Breast epithelium (tissue), 4 donors: ENCODE data around the gene HIBADH. TPM values are rescaled to one million over a fixed set of nuclear protein-coding genes. Genes with fewer than 3 reads are reported as not detected.

Experiments
- DNase-seq, 2 donors: peaks; one replicate each; pipeline ENCODE4 v3.0.0-alpha.2; 2019; ENCODE audit warnings: low spot score in 2 of 2
- H3K27ac ChIP-seq, 2 donors: fragments of 200-600 bp; sonication (generic) in 1 of 2; one replicate each; pipeline ENCODE4 v1.5.1; 2016 to 2019; ENCODE audit warnings: mild to moderate bottlenecking in 1 of 2
- H3K27me3 ChIP-seq, 2 donors: fragments of 200-600 bp; sonication (generic) in 1 of 2; one replicate each; pipeline versions ENCODE4 v1.5.1 to v1.6.0; 2017 to 2019; ENCODE audit warnings: control low read depth in 1 of 2, mild to moderate bottlenecking in 1 of 2
- H3K36me3 ChIP-seq: fragments of 200-600 bp; one replicate; pipeline ENCODE4 v1.5.1; 2019
- H3K4me1 ChIP-seq, 2 donors: fragments of 200-600 bp; sonication (generic); one replicate each; pipeline ENCODE4 v1.5.1; 2016 to 2019; ENCODE audit warnings: control low read depth in 1 of 2
- H3K4me3 ChIP-seq, 3 donors: fragments of 200-600 bp; sonication (generic); 1 replicate in 2 of 3; 2 replicates in 1 of 3; pipeline ENCODE4 v1.5.1; 2016 to 2019; ENCODE audit warnings: mild to moderate bottlenecking in 3 of 3, moderate library complexity in 2 of 3
- H3K9me3 ChIP-seq, 2 donors: fragments of 200-600 bp; sonication (generic) in 1 of 2; one replicate each; pipeline ENCODE4 v1.5.1; 2016 to 2019; ENCODE audit warnings: control low read depth in 1 of 2
- POLR2A ChIP-seq: fragments of 450-650 bp; IDR thresholded peaks from one replicate; pipeline ENCODE4 v1.6.1; 2016; ENCODE audit warnings: antibody characterized with exemption, mild to moderate bottlenecking, moderate library complexity
- POLR2AphosphoS5 ChIP-seq, 3 donors: sonication (generic); formaldehyde crosslinking; IDR thresholded peaks; one replicate each; pipeline ENCODE4 v1.6.1; 2017; ENCODE audit warnings: antibody characterized with exemption in 3 of 3
- intact Hi-C: fragments of 100-400 bp; cut with DNase I; formaldehyde crosslinking; loops from one replicate; pipeline ENCODE4 v1.15.1; 2023; ENCODE audit warnings: low total_unique reads
- total RNA-seq, 3 donors: library from RNA; depleted of rRNA; stranded (reverse); fragments of >200 nt; gene quantifications; one replicate each; pipeline ENCODE4 v1.1.0, GENCODE V29; 2016
- TF ChIP-seq, protein P1 (sequence below), 3 donors: fragments of 450-650 bp; IDR thresholded peaks; one replicate each; pipeline ENCODE4 v1.5.1; 2016 to 2017; ENCODE audit warnings: antibody characterized with exemption in 3 of 3, mild to moderate bottlenecking in 3 of 3, moderate library complexity in 3 of 3

Gene HIBADH
- total RNA-seq, 3 donors from 2014 or later: 50.5 to 80.1 (median 67.5) TPM

DNA sequence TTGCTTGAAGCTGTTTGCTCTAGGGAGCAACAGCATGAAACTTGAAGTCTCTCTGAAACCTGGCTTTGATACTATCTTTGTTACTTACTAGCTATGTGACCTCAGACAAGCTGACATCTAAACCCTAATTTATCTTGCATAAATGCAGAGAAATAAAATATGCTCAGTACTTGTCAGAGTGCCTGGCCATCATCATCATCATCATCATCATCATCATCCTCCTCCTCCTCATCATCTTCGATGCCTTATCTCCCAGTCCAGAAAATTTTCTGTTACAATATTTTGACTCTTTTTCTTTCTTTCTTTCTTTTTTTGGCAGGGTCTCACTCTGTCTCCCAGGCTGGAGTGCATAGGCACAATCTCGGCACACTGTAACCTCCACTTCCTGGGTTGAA is 42.5 kb upstream of the HIBADH start:
- no peak for TF ChIP-seq POLR2A
- TF ChIP-seq, protein P1, sequence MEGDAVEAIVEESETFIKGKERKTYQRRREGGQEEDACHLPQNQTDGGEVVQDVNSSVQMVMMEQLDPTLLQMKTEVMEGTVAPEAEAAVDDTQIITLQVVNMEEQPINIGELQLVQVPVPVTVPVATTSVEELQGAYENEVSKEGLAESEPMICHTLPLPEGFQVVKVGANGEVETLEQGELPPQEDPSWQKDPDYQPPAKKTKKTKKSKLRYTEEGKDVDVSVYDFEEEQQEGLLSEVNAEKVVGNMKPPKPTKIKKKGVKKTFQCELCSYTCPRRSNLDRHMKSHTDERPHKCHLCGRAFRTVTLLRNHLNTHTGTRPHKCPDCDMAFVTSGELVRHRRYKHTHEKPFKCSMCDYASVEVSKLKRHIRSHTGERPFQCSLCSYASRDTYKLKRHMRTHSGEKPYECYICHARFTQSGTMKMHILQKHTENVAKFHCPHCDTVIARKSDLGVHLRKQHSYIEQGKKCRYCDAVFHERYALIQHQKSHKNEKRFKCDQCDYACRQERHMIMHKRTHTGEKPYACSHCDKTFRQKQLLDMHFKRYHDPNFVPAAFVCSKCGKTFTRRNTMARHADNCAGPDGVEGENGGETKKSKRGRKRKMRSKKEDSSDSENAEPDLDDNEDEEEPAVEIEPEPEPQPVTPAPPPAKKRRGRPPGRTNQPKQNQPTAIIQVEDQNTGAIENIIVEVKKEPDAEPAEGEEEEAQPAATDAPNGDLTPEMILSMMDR (IDR thresholded peaks at IDR 0.05): no peak
- Histone ChIP-seq H3K9me3 (no peaks in the 10 kb centered on the region), H3K4me3 (no peak overlapping the region), H3K36me3 (no peaks in the 10 kb centered on the region), H3K27ac (no peak overlapping the region), H3K4me1 (no peaks in the 10 kb centered on the region), H3K27me3 (no peaks in the 10 kb centered on the region)
- intact Hi-C loops: loop anchor here (5.0 kb wide), 1 partner anchor 608 kb away; the partner anchor contains the start of gene HOXA1
- DNase-seq: no peak

DNA sequence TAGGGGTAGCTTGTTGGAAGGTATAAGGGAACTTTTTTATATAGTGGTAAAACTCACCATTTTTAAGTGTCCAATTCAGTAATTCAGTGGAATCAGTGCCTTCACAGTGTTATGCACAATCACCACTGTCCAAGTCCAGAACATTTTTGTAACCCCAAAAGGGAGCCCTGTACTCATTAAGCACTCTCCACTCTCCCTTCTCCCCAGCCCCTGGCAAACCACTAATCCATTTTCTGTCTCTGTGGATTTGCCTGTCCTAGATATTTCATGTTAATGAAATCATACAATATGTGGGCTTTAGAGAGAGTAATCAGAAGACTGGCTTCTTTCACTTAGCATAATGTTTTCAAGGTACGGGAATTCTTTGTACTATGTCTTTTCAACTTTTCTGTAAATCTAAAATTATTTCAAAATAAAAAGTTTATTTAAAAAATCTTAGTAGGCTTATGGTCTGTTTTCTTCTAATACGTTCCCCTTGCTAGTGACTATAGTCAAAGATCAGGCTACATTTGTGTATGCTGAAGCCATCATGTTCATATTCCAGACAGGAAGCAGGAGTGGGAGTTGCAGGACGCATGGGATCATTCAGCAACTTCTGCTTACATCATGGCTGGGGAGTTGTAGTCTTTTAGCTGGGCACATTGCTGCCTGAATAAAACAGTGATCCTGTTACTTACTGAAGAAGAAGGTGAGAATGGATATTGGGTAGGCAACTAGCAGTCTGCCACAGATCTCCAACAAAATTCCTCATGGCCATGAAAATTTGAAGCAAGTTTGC is 41.9 kb upstream of the HIBADH start:
- H3K4me3 ChIP-seq: no peak overlapping the region
- intact Hi-C loops: loop anchor here (5.0 kb wide), 1 partner anchor 607 kb away; the partner anchor contains the start of gene HOXA1
- H3K36me3 ChIP-seq: no peaks in the 10 kb centered on the region
- H3K27me3 ChIP-seq: no peaks in the 10 kb centered on the region
- no peak overlapping the region for H3K27ac ChIP-seq
- no peaks in the 10 kb centered on the region for H3K4me1 ChIP-seq
- no peak for DNase-seq
- no peaks in the 10 kb centered on the region for H3K9me3 ChIP-seq
- TF ChIP-seq, protein P1 (IDR thresholded peaks at IDR 0.05): no peak
- TF ChIP-seq POLR2AphosphoS5 (IDR thresholded peaks at IDR 0.05): no peak
- TF ChIP-seq POLR2A: no peak

DNA sequence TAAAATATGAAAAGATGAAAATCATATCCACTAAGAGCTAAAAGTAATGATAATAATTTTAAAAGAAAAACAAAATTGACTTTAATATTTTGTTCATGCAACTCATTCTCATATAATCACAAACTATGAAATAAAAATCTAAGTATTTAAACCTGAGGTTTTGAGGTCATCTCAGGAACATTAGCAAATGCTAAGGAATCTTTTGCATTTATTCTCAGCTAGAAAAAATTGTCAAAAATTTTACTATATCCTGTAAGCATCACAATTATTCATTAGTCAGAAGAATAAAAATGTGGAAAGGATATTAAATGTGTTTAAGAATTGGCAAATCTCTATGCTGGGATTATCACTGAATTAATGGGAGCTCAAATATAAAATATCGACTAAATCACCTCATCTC is 40.5 kb upstream of the HIBADH start:
- Histone ChIP-seq H3K4me3 (no peak overlapping the region), H3K36me3 (no peaks in the 10 kb centered on the region), H3K27ac (no peak overlapping the region), H3K4me1 (no peaks in the 10 kb centered on the region), H3K9me3 (no peaks in the 10 kb centered on the region), H3K27me3 (no peaks in the 10 kb centered on the region)
- no peak for TF ChIP-seq POLR2A
- TF ChIP-seq, protein P1 (IDR thresholded peaks at IDR 0.05): no peak
- TF ChIP-seq POLR2AphosphoS5 (IDR thresholded peaks at IDR 0.05): no peak
- no peak for DNase-seq
- intact Hi-C loops: no loop called here

DNA sequence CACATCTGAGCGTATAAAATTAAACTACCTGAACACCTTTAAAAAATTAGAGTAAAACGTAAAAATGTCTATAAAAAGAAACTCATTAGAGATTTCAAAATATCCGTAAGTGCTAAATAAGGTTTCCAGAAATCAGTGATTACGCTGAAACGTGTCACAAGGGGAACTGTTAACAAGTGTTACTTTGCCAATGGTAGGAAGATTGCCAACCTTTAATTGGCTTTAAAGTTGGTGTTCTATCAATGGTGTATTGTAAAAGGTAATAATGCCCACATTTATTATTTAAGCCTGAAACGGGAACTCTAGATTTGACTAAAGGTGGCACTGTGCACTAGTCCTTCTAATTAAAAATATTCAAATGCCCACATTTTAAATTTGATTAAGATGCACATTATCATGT is 37.8 kb upstream of the HIBADH start:
- DNase-seq: no peak
- Histone ChIP-seq H3K4me3 (no peak overlapping the region), H3K27me3 (no peaks in the 10 kb centered on the region), H3K36me3 (no peaks in the 10 kb centered on the region), H3K27ac (no peak overlapping the region), H3K9me3 (no peaks in the 10 kb centered on the region), H3K4me1 (no peaks in the 10 kb centered on the region)
- intact Hi-C loops: no loop called here
- TF ChIP-seq POLR2A (no peak), POLR2AphosphoS5 (IDR thresholded peaks at IDR 0.05) (no peak)
- TF ChIP-seq, protein P1 (IDR thresholded peaks at IDR 0.05): no peak

DNA sequence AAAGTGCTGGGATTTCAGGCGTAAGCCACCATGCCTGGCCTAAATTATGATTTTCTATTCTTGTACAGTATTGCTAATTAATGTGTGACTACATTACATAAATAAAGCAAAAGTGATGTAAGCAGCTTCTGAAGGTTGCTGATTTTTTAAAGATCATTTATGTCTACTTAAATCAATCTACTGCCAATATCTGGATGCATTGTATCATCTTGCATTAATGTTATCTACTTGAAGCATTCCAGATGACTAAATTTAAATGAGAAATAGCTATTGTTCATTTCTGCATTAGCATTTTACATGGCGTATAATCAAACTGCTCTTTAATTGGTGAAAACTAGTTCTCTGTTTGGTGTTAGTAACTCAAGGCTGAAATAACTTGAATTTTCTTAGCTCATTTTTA is 37.1 kb upstream of the HIBADH start:
- intact Hi-C loops: no loop called here
- Histone ChIP-seq H3K9me3 (no peaks in the 10 kb centered on the region), H3K27me3 (no peaks in the 10 kb centered on the region), H3K36me3 (no peaks in the 10 kb centered on the region), H3K4me3 (no peak overlapping the region), H3K27ac (no peak overlapping the region), H3K4me1 (no peaks in the 10 kb centered on the region)
- DNase-seq: no peak
- TF ChIP-seq, protein P1 (IDR thresholded peaks at IDR 0.05): no peak
- TF ChIP-seq POLR2A: no peak
- TF ChIP-seq POLR2AphosphoS5 (IDR thresholded peaks at IDR 0.05): no peak
